Mesothelial cell of epicardium (in vitro differentiated cells): Measurements from ENCODE around the gene AHNAK. TPM values are rescaled to one million over a fixed set of nuclear protein-coding genes. Genes with fewer than 3 reads are reported as not detected.

Source experiments
- DNase-seq, 2 experiments: peaks; one replicate each; pipeline ENCODE4 v3.0.0; 2021; ENCODE audit warnings: low spot score in 2 of 2; ENCODE audit not compliant: unreplicated experiment in 2 of 2
- H3K27ac Mint-ChIP-seq: 2 replicates; pipeline ENCODE4 v1.8.0; 2021; ENCODE audit warnings: mixed read lengths
- H3K27me3 Mint-ChIP-seq: 2 replicates; pipeline ENCODE4 v1.8.0; 2021; ENCODE audit warnings: low read depth, mixed read lengths
- H3K36me3 Mint-ChIP-seq: 2 replicates; pipeline ENCODE4 v1.8.0; 2021; ENCODE audit warnings: mixed read lengths
- H3K4me1 Mint-ChIP-seq: 2 replicates; pipeline ENCODE4 v1.8.0; 2021; ENCODE audit warnings: mixed read lengths
- H3K4me3 Mint-ChIP-seq: 2 replicates; pipeline ENCODE4 v1.8.0; 2021; ENCODE audit warnings: mild to moderate bottlenecking, moderate library complexity, mixed read lengths
- H3K9me3 Mint-ChIP-seq: 2 replicates; pipeline ENCODE4 v1.8.0; 2021; ENCODE audit warnings: mixed read lengths
- total RNA-seq: library from RNA; stranded (reverse); gene quantifications from 3 replicates; pipeline ENCODE4 v1.2.1, GENCODE V29; 2021
- TF ChIP-seq, protein P1 (sequence below): fragments of 200-600 bp; sonication (generic); IDR thresholded peaks from one replicate; pipeline ENCODE4 v1.5.0; 2021; ENCODE audit warnings: antibody characterized with exemption; ENCODE audit not compliant: unreplicated experiment

The AHNAK gene
- total RNA-seq, 1 donor from 2014 or later = 481 TPM

DNA sequence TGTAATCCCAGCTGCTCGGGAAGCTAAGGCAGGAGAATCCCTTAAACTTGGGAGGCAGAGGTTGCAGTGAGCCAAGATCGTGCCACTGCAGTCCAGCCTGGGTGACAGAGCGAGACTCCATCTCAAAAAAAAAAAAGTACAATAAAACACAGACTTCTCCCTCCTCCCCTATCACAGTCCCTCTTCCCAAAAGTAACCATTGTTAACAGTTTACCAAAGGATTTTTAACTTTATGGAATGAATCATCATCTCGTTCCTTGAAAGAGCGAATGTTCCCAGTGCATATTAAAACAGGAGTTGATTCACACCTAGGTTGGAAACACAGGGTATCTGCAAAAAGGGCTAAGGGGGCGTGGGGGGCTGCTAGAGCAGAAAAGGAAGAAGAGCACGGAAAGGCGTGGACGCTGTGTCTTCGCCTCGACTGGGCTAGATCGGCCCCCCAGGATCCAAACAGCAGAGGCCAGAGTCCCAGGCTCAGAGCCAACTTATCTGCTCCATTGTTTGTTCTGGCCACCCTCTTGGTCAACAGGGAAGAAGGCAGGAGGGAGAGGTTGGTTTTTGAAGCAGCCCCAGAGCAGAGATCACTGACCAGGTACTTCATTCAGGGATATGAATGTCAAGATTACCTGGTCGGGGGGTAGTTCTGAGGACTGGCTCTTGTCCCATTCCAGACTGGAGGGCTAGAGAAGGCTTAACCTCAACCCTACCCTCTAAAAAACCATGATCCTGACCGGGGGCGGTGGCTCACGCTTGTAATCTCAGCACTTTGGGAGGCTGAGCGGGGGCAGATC is 2.1 kb upstream of the AHNAK start:
- DNase-seq = no peak
- no peaks in the 10 kb centered on the region for H3K27me3 Mint-ChIP-seq
- TF ChIP-seq, protein P1, sequence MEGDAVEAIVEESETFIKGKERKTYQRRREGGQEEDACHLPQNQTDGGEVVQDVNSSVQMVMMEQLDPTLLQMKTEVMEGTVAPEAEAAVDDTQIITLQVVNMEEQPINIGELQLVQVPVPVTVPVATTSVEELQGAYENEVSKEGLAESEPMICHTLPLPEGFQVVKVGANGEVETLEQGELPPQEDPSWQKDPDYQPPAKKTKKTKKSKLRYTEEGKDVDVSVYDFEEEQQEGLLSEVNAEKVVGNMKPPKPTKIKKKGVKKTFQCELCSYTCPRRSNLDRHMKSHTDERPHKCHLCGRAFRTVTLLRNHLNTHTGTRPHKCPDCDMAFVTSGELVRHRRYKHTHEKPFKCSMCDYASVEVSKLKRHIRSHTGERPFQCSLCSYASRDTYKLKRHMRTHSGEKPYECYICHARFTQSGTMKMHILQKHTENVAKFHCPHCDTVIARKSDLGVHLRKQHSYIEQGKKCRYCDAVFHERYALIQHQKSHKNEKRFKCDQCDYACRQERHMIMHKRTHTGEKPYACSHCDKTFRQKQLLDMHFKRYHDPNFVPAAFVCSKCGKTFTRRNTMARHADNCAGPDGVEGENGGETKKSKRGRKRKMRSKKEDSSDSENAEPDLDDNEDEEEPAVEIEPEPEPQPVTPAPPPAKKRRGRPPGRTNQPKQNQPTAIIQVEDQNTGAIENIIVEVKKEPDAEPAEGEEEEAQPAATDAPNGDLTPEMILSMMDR = no peak
- peak overlapping the region; percentile 39 for H3K27ac Mint-ChIP-seq
- no peaks in the 10 kb centered on the region for H3K36me3 Mint-ChIP-seq
- H3K9me3 Mint-ChIP-seq = no peaks in the 10 kb centered on the region
- H3K4me1 Mint-ChIP-seq = peaks cover 64% of the 10 kb centered on the region
- no peak overlapping the region for H3K4me3 Mint-ChIP-seq

DNA sequence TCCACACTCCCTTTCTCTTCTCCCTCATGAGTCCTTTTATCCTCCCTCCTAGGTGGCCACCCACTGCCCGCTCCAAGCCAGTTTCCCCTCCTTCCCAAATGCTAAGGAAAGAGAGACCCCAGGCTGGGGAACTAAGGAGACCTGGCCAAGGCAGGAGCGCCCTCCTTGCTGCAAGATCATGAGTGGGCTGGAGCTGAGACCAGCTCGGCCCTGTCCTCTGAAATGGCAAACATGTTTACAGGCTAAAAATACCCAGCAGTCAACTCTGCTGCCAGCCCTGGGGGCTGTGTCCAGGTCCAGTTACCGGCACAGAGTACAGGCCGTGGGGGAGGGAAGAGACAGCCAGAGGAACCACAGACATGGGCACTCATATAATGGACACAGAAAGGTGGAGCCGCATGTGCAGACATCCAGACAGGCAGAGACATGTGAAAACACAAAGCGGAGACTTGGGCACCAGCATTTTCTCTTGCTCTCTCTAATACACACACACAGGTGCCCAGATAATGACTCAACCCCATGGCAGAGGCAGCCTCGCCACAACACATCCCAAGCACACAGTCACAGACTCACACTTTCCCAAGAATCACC is 1.2 kb upstream of the AHNAK start:
- peaks cover 65% of the 10 kb centered on the region for H3K4me1 Mint-ChIP-seq
- H3K4me3 Mint-ChIP-seq = peak overlapping the region; percentile 84
- no peaks in the 10 kb centered on the region for H3K27me3 Mint-ChIP-seq
- no peaks in the 10 kb centered on the region for H3K9me3 Mint-ChIP-seq
- peak overlapping the region; percentile 95 for H3K27ac Mint-ChIP-seq
- H3K36me3 Mint-ChIP-seq = no peaks in the 10 kb centered on the region
- no peak for DNase-seq
- TF ChIP-seq, protein P1 = no peak

DNA sequence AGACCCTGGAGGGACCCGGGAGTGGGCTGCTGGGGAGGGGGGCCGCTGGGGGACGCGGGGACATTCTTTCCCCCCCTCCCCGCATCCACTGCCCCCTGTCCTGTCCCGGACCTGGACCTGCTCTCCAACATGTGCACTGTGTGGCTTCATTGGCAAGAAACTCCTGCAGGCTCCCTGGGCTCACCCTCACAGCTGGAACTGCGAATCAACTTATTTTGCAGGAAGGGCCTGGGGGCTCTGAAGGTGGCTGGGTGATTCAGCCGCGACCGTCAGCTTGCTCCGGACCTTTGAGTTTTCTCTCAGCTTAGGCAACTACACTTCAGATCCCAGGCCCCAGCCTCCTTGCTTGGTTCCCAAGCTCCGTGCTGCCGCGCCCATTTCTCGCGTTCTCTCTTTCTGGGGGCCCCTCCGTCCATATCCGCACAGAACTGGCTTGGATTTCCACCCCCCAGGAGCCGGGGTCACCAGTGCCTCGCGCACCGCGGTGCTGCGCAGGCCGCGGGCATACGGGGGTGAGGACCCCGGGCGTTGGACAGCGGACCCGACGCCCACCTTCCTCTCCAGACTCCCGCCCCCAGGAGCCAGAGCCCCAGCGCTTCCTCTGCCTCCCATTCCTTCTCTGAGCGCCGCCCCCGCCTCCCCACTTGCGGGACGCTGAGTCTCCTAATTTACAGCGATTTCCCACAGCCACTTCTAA is 471 bp upstream of the AHNAK start:
- H3K27me3 Mint-ChIP-seq = no peaks in the 10 kb centered on the region
- peak in 1 of 2 experiments; percentile 52 for DNase-seq
- TF ChIP-seq, protein P1 = no peak
- H3K27ac Mint-ChIP-seq = peak overlapping the region; percentile 95
- peaks cover 65% of the 10 kb centered on the region for H3K4me1 Mint-ChIP-seq
- no peaks in the 10 kb centered on the region for H3K9me3 Mint-ChIP-seq
- peak overlapping the region; percentile 84 for H3K4me3 Mint-ChIP-seq
- H3K36me3 Mint-ChIP-seq = no peaks in the 10 kb centered on the region

DNA sequence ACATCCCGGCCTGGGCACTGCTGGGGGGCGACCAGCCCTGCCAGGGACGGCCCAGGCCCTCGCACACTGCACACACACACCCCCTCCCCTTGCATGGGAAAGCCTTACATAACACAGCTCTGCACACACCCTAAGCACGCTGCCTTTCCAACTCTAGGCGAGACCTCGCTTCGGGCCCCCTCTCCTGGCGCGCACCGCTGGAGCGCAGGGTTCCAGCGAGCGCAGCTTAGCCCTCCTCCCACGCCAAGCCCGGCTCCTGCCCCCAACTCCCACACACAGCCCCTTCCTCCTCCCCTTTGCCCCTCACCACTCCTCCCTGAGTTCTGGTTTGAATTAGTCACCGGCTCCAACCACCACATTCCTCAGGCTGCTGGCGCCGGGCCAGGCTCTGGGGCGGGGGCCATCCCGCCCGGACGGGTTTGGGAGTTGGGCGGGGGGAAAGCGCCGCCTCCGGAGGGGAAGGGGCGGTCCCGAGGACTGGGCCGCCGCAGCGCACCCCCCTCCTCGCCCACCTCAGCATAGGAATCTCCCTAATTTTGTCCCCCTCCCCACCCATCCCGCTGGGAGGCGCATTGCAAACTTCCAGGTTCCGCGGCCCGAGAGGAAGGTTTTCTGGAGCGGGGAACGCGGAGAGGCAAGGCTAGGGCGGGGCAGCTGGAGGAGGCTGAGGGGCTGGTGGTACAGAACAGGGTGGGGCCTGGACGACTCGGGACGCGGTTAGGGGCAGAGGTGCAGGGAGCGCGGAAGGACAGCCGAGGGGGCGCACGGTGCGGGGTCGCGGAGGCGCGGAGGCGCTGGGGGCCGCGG is 966 bp downstream of the AHNAK start:
- Mint-ChIP-seq H3K27me3 (no peaks in the 10 kb centered on the region), H3K36me3 (no peaks in the 10 kb centered on the region), H3K27ac (peak overlapping the region; percentile 99), H3K4me1 (peaks cover 68% of the 10 kb centered on the region), H3K9me3 (no peaks in the 10 kb centered on the region), H3K4me3 (peak overlapping the region; percentile 97)
- DNase-seq = peak; percentile 96 to 98
- TF ChIP-seq, protein P1 = no peak

DNA sequence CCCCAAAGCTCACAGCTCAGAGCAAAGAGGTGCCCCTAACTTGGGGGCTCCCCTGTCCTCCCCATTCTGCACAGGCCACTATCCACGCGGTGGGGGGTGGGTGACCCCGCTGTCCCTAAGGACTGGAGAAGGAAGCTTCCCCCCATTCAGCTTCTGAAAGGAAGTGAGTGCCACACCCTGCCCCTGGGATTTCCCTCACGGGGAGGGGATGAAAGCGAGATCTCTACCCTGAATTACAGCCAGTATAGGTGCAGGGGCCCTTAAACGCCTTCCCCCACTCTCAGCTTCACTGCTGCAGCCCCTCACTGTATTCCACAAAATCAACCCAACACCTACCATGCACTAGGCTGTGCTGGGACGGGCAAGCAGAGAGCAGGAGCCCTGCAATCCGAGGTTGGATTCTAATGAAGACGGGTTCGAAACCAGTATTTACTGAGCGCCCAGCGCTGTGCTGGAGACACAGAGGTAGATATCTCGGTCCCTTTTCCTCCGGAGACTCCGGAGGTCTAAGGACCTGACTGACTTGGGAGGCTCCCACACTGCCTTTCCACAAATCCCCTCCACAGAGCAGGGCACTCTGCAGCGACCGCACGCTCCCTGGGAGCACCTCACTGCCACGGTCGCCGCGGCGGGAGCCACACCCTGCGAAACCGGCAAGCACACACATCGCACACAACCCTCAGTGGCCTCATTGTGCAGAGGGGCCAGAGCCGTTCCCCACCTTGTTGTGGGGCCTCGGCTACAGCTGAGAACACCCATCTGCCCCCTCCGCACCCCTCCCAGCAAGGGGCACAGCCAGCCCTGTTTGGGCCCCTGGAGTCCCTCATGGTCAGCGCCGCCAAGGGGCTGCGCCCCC is 1.8 kb downstream of the AHNAK start:
- H3K4me1 Mint-ChIP-seq = peaks cover 70% of the 10 kb centered on the region
- no peaks in the 10 kb centered on the region for H3K9me3 Mint-ChIP-seq
- H3K36me3 Mint-ChIP-seq = no peaks in the 10 kb centered on the region
- peak overlapping the region; percentile 97 for H3K4me3 Mint-ChIP-seq
- TF ChIP-seq, protein P1 = no peak
- peak overlapping the region; percentile 99 for H3K27ac Mint-ChIP-seq
- no peaks in the 10 kb centered on the region for H3K27me3 Mint-ChIP-seq
- peak in 1 of 2 experiments; percentile 60 for DNase-seq
